GM04504 (cell line): ENCODE measurements around the gene UBD.

Experiments used
- DNase-seq: peaks from one replicate; pipeline ENCODE4 v3.0.0-alpha.2; 2012; ENCODE audit warnings: low read depth

Gene UBD

DNA sequence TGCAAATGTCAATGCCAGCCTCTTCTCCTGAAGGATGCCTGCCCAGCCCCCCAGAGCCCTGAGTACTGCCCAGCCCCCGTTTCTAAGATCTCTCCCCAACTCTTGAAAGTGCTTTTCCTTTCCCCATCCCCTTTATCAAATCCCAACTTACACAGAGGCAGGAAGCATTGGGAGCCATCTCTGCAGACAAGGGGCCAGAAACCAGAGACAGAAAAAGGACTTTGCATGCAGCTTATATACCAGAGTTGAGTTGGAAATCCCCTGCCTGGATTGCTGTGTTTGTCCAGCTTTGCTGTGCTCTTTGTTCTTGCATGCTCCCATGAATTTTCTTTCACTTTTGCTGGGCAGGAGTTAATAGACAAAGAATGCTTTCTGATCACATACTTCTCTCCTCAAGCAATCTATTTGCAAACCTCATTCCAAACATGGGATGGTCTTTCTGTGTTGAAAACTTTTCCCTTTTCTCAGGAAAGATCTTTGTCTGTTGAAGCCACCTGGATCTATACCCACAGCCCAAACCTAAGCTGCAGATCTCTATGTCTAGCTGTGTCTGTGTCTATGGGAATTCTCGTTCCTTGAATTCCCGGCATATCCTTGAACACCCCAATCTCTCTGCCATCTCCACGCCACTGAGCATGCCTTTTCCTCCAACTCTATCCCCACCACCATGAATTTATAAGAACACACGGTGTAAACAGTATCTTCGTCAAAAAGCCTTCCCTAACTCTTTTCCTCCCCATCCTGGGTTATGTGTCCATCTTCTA is at the start of gene UBD:
Gene UBD (minus strand): TSS at position 209 of the 764 bp plus-strand sequence. CDS start 31 bp downstream, at position 178.
- DNase-seq, result no peak

DNA sequence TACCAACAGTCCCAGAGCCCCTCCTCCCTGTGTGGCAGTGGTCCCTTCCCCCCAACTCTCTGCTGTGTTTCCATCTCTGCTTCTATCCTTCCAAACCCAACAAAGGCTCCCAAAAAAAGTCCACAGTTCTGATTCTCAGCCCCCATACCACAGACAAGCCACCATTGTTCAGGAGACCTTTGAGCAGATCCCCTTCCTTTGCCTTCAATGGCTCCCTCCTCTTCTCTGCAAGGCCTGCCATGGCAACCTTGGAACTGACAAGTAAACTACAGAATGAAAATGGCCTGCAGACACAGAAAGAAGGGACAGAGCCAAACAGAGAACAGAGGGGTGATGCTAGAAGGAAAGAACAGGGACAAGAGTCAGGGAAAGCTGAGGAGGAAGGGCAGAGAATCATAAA is 48.6 kb upstream of the UBD start:
- DNase-seq, result no peak

DNA sequence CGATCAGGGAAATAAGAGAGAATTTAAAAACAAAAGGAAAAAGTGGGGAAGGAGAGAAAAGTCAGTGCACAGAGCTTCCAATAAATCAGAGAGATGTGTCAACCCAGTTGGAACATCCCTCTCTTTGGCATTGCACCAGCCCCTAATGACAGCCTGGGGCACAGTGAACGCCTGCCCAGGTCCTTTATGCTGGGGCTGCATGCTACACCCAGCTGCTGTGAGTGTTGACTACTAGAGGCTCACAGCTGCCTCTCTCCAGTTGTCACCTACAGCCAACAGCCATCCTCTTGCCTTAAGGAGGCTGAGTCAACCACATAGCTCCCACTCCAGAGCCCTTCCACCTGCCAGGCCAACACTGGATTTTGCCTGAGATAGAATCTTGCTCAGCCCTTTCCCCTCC is 44.4 kb upstream of the UBD start:
- DNase-seq, result no peak

DNA sequence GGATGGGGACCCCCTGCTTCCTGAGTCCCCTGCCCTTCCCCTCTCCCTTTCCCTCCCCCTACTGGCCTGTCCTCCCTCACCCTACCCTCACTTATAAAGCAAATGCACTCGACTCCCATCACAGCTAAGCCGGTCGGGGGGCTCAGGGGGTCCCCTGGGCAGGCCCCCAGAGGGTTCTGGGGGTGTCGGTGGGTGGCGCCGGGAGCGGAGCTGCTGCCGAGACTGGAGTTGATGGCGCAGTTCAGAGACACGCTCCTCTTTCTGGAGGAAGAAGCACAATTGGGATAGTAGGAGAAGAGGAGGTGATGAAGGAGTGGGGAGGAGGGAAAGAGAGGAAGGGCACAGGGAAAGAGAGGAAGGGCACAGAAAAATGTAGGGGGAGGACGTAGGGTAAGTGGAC is 43.9 kb upstream of the UBD start:
- no peak for DNase-seq

DNA sequence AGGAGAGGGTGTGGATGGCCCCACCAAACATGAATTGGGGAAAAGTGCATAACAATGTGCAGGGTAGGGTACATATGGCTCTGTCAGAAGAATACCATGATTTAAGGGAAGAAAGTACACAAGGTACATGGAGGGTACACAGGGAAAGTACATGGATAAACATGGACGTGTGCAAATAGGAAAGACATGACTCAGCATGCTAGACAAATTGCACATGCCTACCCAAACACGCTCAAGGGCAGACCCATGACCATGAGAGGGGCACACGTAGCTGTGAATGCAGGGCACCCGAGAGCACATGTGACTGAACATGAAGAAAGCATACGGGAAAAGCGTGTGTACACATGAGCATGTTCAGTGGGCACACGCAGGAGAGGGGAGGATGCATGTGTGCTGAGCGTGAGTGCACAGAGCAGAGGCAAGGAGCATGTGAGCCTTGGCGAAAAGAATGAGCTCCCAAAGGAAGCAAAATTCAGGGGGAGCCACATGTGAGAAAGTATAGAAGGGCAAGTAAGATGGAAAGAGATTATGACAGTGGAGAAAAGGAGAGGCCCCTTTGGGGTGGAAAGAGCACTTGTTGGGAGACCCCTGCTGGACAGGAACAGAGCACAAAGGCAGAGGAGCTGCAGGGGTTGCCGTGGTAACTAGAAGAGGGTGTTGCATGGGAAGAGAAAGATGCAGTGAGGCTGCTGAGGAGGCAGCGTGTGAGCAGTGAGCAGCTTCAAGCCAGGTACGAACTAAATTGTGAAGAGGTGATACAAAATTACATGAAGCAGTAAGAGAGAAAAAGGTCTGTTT is 43.2 kb upstream of the UBD start:
- DNase-seq, result no peak

DNA sequence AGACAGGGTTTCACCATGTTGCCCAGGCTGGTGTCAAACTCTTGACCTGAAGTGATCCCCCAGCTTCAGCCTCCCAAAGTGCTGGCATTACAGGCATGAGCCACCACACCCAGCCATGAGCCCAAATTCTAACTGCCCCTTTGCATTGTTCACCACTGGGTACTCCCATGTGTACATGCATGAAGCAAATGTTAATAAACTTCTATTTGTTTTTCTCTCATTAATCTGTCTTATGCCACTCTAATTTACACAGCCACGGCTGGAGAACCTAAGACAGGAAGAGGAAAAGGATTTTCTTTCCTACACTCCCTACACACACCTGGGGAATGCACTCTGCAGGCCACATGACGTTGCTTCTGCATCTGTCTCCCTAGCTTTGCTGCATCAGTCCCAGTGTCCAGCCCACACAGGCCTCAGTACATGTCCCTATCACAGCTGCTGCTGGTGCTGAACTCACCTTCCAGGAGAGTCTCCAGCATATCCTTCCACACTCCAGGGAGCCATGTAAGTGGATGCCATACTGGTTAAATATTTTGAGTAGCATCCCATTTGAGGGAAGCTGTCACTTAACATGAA is 38.7 kb upstream of the UBD start:
- no peak for DNase-seq

DNA sequence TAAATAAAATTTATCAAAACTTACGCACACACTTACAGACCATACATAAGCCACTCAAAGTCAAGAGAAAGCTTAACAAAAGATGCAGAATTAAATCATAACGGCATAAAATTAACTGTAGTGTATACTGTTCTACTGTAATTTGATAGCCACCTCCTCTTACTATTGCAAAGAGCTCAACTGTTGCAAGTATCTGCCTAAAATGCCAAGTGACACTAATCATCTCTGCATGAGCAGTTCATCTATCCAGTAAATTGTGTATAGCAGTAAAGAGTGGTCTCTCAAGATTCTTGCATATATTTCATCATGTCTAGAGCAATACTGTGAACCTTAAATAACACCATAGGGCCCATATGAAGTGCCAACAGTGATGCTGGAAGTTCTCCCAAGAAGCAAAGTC is 37.7 kb upstream of the UBD start:
- no peak for DNase-seq

DNA sequence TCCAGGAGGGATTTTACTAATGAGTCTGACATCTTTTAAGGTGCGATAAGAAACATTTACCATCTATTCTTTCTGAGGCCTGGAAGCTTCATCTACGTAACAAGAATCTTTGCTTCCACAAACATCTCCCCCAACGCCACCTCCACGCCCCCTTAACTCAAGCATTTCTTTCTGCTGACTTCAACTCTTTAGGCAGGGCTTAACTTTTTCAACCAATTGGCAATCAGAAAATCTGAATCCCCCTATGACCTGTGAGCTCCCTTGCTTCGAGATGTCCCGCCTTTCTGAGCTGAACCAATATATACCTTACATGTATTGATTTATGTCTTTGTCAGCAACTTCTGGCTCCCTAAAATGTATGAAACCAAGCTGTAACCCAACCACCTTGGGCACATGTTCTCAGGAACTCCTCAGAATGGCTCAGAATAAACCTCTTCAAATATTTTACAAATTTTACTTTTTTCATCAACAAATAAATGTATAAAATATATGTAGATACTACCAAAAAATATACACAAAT is 36.9 kb upstream of the UBD start:
- DNase-seq, result no peak

DNA sequence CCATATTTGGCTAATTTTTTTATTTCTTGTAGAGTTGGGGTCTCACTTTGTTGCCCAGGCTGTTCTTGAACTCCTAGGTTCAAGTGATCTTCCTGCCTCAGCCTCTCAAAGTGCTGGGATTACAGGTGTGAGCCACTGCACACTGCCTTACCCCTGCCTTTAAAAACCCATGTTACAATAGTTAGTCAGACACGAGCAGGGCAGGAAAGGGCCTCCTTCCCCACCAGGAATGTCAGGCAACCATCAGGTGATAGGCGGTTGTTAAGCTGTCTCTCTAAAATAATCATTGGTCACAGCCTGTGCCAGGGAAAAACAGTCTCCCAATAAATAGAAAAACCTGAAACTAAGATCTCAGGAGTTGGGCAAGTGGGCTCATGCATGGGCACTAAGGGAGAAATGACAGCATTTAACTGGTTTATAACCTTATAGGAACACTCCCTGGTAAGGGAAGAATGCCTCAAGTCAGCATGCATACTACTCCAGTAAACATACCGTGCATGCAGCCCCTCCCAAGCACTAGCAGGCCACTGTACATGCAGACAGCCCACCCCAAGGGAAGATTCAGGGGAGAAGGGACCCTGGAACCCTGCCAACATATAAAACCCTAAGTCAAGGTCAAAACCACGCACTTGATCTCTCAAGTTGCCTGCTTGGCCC is 33.8 kb upstream of the UBD start:
- no peak for DNase-seq

DNA sequence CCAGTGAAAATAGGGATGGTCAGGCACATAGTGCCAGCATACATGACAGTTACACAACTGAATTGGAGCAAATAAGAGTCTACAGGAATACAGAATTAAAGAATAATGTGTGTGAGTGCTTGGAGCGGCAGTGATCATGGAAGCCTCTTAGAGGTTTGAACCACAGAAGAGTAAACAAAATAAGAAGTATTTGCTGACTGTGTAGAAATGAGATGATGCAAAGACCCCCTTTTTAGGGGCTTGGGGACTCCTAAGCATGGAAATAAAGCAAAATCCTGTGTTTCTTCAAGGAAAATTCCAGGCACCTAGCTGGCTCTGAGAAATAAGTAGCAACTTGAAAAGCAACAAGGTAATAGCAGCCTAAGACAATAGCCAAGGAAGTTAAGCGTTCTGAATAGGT is 32.1 kb upstream of the UBD start:
- no peak for DNase-seq

DNA sequence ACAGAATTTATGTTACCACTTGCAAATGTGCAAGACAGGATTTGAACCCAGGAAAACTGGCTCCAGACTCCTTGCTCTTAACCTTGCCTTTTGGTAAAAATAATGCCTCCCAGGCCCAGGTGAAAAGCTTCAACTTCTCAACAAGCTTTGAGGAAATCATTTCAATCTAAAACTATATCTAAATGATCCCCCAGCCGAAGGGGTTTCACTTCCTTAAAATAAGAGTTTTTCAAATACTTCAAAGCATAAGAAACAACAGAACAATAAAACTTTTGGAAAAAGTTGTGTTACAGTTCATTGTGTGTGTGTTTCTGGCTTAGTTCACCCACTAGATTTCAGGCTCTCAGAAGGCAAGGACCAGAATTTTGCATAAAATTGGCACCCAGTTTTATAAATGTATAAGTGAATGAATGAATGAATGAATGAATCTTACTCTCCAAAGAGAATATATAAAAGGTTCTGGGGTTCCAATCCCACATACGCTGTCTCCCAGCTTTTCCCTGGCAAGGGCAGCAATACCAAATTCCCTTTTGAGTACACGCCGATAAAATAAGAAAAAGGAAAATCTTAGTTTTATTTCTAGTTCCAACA is 30.8 kb upstream of the UBD start:
- no peak for DNase-seq

DNA sequence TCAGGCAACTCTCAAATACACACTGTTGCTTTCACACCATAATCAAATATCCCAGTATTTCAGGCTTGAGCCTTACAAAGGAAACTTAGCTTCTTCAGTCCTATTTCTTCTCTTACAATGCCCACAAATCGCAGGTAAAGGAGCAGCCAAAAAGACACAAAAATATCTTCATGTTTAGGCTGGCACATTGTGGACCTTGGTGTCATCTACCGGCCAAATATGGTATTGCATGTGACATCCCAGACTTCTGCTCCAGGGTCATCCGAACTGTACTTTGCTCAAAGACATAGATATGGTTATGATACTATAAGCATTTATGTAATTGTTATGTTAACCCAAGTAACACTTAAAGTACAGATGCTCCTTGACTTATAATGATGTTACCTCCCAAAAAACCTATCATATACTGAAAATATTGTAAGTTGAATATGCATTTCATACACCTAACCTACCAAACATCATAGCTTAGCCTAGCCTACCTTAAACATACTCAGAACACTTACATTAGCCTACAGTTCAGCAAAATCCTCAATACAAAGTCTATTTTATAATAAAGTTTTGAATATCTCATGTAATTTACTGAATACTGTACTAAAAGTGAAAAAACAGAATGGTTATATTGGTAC is 30.0 kb upstream of the UBD start:
- peak; percentile 9 for DNase-seq

DNA sequence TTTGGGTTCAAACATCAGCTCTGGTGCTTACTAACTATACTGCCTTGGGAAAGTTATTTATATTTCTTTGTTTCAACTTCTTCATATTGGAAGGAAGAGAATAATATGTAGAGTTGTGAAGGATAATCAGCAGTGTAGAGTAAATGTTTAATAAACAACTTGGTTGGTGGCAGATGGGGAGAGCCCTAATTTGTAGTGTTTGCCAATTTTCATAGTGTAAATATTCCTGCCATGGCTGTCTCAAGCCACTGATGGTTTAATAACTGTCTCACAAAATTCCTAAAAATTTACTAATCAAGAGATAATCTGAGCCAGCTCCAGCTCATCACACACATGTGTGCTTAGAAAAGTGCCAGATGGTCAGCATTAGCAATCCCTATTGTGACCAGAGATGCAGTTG is 25.3 kb upstream of the UBD start, which contains the start of gene OR2H2:
Gene OR2H2 (plus strand): TSS at position 301 of the 400 bp plus-strand sequence. CDS start 2,824 bp downstream, outside the sequence.
- DNase-seq, result no peak

DNA sequence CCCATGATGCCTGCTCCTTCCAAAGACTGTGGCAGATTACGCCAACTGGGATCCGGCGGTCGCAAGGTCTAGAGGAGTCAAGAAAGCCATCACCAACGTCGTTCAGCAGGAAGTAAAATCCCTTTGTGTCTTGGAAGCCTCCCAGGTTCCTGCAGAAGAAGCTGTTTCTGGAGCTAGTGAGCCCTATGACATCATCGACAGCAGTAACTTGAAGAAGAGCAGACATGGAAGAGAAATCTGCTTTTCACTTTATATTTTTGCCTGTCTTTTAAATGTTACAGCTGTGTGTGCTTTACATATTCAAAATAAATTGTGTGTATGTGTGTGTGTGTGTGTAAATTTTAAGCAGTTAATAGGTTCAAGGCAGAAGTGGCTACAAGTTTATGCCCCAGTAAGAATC is 18.0 kb upstream of the UBD start:
- DNase-seq, result no peak

DNA sequence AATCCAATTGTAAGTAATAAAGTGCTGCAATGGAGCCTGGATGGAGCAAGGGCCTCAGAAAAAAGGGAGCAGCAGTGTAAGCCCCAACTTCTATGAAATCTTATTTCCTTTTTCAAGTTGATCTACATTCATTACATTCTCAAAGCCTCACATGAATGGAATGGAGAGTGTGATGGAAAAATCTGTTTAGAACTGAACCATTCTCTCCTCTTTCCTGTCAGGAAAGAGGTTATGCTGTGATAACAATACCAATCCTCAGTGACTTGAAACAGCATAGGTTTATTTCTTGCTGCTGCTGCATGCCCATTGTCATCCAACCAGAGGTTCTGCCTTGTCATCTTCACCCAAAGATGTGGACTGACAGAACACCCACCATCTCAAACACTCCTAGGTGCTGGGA is 16.5 kb upstream of the UBD start:
- no peak for DNase-seq

DNA sequence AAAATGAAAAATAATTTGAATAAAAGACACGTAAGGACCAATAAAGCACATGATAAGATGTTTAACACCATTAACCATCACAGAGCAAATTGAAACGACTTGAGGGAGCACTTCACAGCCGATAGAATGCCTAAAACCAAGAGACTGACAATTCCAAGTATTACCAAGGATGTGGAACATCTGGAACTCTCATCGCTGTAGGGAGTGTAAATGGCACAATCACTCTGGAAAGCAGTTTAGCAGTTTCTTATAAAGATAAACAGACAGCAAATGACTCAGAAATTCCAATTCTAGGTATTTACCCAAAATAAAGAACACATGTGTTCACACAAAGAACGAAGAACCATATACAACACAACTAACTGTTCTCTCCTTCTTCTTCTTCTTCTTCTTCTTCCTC is 8.5 kb upstream of the UBD start:
- DNase-seq, result no peak

DNA sequence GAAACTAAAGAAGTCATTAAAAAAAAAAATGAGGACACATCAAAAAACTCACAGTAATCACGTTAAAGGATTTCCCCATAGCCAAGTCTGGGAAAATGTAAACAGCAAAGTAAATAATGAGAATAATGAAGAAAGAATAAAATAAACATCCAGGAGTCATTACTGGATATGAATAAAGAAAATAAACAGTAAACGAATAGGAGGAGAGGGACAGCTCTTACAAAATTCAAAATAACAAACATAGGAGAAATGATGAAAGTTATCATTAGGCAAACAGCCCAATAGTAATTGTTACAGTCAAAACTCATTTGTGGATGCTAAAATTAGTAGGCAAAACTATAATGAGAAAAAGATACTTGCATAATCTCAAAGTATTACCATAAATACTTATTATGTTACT is 8.0 kb upstream of the UBD start:
- DNase-seq, result no peak

DNA sequence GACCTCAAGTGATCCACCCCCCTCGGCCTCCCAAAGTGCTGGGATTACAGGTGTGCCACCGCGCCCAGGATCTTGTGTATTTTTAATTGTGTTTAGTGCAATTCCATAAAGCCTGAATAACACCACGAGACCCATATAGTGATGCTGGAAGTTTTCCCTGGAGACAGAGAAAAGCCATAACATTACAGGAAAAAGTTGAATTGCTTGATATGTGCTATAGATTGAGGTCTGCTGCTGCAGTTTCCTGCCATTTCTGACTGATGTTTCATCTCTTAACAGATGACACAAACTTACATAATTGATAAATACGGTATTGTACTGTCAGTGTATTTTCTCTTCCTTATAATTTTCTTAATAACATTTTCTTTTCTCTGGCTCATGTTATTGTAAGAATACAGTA is 7.3 kb upstream of the UBD start:
- no peak for DNase-seq

DNA sequence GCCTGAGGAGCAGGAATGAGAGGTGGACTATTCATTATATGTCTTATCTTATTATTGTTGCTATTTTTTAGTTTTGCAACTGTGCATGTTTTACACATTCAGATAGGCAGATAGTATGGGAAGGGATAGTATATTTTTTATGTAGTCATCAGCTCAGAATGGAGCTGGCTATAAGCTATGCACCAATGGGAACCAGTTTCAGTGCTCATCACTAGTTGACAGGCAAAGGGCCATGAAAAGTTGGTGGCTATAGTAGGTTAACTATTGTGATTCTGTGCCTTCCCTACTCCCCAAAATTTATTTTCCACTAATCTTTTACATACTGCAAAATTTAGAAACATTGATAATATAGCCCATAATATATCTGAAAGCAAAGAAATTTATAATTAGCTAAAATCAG is 5.3 kb upstream of the UBD start:
- no peak for DNase-seq

DNA sequence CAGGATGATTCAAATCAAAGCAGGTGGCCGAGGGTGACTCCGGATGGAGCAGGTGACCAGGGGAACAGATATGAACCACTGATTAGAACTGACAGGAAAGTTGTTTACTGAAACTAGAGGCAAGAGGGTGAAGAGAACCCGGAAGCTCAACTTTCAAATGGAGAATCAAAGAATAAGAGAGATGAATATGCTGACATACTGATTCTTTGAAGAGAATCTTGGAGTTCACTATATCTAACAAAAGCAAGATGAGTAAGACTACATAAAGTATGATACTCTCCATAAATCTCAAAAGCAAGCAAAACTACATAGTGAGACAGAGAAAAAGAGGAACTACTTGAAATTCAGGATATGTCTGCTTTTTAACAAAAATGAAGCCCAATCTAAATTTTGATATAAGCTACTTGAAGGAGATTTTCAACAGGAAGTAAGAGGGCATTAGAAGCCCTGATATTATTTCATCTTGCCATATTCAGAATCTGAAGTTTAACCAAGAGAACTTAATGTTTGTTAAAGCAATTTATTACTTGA is 4.0 kb upstream of the UBD start:
- no peak for DNase-seq

DNA sequence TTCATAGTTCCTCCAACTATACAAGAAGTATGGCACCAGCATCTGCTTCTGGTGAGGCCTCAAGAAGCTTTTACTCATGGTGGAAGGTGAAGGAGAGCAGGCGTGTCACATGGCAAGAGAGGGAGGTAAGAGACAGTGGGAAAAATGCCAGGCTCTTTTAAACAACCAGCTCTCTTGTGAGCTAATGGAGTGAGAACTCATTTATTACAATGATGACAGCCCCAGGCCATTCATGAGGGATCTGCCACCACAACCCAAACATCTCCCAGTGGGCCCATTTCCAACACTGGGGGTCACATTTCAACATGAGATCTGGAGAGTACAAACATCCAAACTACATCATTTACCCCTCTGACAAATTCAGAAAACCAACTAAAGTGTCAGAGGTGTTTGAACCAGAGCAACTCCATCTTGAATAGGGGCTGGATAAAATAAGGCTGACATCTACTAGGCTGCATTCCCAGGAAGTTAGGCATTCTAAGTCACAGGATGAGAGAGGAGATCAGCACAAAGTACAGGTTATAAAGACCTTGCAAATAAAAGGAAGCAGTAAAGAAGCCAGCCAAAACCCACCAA is 2.2 kb upstream of the UBD start:
- no peak for DNase-seq
